Measurements from ENCODE around the gene CCDC57. TPM values are rescaled to one million over a fixed set of nuclear protein-coding genes. Genes with fewer than 3 reads are reported as not detected.

The CCDC57 gene
- total RNA-seq, 1 donor from 2014 or later: 7.9 TPM

DNA sequence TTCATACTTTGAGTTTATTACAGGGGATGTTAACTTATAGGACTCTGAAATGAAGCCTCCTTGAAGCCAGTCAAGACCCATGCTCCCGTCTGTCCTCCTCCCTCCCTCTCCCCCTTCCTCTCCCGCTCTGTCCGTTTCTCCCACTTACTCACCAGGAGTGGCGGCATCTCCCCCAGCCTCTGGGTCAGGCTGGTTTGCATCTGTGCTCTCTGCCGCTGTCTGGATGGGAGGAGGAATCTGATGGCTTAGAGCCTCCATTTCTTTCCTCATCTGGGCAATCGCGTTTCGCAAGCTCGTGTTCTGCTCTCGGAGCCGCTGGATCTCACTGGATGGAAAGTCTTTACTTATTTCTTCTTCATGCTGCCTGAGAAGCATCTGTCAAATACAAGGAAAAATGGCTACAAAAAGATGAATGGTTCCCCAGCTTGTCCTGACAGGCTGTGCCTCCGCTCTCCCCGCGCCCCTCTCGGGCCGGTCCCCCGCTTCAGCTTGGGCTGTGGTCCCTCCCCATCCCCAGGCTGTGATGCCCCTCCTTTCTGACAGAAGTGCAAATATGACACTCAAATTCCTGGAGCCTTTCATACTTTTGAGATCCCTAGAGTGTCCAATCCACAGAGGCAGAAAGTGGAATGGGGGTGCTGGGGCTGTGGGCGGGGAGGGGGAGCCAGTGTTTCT lies 40.0 kb downstream of the CCDC57 start:
- no peak for DNase-seq (ENCODE audit: missing footprints)
- ATAC-seq: no peak
- intact Hi-C loops (cut with DNase I): no loop called here

DNA sequence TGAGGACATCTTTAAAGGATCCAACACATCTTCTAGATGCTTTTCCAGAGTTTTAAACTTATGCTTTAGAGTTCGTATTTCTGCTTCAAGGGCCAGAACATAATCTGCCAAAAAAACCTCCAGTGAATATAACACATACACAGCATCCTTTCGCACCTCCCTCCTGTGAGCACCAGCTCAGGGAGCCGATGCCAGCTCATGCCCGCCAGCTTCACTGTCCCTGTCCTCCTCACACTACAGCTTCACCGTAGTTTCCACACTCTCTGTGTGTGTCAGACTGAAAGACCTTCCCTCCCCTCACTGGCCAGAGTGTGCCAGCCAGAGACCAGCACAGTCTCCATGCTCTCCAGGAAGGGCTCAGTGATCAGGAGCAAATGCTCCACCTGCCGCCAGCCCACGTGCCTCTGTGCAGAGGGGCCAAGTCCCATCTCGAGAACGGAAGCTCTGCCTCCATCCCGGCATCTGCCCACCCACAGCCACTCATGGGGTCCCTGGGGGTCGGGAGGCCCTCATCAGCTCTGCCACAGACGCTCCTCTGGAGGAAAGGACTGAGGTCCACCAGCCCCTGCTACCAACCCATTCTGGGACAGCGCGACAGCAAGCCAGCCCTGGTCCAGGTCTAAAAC lies 40.8 kb downstream of the CCDC57 start:
- intact Hi-C loops (cut with DNase I): no loop called here
- DNase-seq (ENCODE audit: missing footprints) (no peak), ATAC-seq (no peak)

DNA sequence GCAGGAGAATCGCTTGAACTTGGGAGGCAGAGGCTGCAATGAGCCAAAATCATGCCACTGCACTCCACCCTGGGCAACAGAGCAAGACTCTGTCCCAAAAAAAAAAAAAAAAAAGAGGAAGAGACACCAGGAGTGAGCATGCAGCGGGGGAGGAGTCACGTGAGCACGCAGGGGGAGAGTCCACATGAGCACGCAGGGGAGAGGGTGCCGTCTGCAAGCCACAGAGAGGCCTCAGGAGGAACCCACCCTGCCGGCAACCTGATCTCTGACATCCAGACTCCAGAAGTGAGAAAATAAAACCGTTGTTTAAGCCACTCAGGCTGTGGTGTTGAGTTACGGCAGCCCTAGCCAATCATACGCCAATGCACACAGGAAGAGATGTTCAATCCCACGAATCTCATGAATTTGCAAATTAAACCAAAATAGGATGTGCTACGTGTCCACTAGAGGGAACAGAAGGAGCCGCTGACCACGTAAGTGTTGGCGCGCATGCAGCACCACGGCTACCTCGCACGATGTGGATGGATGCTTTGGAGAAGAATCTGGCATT lies 42.2 kb downstream of the CCDC57 start:
- ATAC-seq (peak; percentile 69), DNase-seq (ENCODE audit: missing footprints) (peak; percentile 78)
- intact Hi-C loops (cut with DNase I): no loop called here

DNA sequence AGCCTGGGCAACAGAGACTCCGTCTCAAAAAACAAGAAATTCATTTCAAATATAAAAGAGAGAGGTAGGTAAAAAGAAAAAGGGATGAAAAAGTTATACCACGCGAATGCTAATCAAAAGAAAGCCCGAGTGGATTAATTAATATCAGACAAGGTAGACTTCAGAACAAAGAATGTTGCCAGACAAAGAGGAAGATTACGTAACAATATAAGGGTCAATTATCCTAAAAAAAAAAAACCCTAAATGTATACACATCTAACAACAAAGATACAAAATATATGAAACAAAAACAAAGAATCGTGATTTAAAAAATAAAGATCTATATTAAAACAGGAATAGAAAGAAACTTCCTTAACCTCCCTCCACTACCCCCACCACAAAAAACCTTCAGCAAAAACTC lies 44.1 kb downstream of the CCDC57 start:
- ATAC-seq: no peak
- no peak for DNase-seq (ENCODE audit: missing footprints)
- intact Hi-C loops (cut with DNase I): no loop called here

DNA sequence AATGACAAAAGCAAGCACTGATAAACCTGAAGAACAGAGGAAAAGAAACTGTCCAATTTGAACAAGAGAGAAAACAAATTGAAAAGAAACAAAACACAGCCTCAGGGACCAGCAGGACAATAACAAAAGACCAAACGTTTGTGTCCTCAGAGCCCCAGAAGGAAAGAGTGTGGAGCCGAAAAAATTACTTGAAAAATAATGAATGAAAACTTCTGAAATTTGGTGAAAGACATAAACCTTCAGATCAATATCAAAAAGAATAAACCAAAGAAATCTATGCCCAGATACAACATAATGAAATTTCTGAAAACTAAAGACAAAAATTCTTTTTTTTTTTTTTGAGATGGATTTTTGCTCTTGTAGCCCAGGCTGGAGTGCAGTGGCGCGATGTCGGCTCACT lies 45.6 kb downstream of the CCDC57 start:
- intact Hi-C loops (cut with DNase I): no loop called here
- DNase-seq (ENCODE audit: missing footprints) (no peak), ATAC-seq (no peak)

DNA sequence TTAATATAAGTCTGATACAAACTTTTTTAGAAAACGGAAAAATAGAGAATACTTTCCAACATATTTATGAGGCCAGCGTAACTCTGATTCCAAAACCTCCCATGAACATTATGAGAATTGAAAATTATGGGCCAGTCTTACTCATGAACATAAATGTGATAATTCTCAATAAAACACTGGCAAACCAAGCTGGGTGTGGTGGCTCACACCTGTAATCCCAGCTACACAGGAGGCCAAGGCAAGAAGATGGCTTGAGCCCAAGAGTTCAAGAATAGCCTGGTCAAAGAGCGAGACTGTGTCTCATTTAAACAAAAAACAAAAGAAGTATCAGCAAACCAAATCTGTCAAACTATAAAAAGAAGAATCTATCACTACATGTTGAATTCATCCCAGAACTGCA lies 47.8 kb downstream of the CCDC57 start:
- ATAC-seq (no peak), DNase-seq (ENCODE audit: missing footprints) (no peak)
- intact Hi-C loops (cut with DNase I): no loop called here

- intact Hi-C loops (cut with DNase I): no loop called here
- DNase-seq (ENCODE audit: missing footprints) (no peak), ATAC-seq (no peak)
Measured at GRCh38 chr17:82161216-82161615, 51.4 kb downstream of the CCDC57 start.

GRCh38 chr17:82160075-82160474 lies 52.6 kb downstream of the CCDC57 start:
- intact Hi-C loops (cut with DNase I): no loop called here
- DNase-seq (ENCODE audit: missing footprints) (no peak), ATAC-seq (no peak)

DNA sequence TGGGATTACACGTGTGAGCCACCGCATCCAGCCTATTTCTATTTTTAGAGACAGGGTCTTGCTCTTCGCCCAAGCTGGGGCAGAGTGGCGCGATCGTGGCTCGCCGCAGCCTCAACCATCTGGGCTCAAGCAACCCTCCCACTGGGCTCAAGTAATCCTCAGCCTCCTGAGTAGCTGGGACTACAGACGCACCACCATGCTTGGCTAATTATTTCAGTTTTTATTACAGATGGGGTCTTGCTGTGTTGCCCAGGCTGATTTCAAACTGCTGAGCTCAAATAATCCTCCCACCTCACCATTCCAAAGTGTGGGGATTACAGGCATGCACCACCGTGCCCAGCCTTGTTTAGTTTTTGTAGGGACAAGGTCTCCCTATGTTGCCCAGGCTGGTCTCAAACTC lies 53.8 kb downstream of the CCDC57 start:
- DNase-seq (ENCODE audit: missing footprints) (no peak), ATAC-seq (no peak)
- intact Hi-C loops (cut with DNase I): no loop called here

GRCh38 chr17:82157046-82158035 lies 55.3 kb downstream of the CCDC57 start:
- intact Hi-C loops (cut with DNase I): no loop called here
- DNase-seq (ENCODE audit: missing footprints): no peak
- no peak for ATAC-seq

- DNase-seq (ENCODE audit: missing footprints): no peak
- intact Hi-C loops (cut with DNase I): no loop called here
- ATAC-seq: no peak
Measured at GRCh38 chr17:82156284-82156925, 56.2 kb downstream of the CCDC57 start.

DNA sequence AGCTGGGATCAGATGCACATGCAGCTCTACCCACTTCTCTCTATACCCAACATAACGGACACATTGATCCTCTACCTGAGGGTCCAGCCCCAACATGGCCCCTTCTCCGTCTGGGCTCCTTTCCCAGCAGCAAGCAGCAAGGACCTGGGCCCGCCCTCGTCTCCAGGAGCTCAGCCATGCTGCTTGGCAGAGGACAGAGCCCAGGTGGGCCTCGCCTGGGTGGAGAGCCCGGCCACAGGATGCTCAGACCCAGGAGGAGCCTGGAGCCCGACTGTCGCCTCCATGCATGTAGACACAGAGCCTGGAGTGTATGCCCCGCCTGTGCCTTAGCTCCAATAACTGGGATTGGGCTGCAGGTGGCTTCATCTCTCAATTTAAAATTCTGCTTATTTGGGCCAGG lies 57.0 kb downstream of the CCDC57 start:
- intact Hi-C loops (cut with DNase I): no loop called here
- ATAC-seq (no peak), DNase-seq (ENCODE audit: missing footprints) (no peak)

- intact Hi-C loops (cut with DNase I): loop anchor here (5.0 kb wide), 1 partner anchor 198 kb away; no protein-coding TSS in a partner anchor
- DNase-seq (ENCODE audit: missing footprints) (no peak), ATAC-seq (no peak)
Measured at GRCh38 chr17:82154881-82155331, 57.7 kb downstream of the CCDC57 start.

DNA sequence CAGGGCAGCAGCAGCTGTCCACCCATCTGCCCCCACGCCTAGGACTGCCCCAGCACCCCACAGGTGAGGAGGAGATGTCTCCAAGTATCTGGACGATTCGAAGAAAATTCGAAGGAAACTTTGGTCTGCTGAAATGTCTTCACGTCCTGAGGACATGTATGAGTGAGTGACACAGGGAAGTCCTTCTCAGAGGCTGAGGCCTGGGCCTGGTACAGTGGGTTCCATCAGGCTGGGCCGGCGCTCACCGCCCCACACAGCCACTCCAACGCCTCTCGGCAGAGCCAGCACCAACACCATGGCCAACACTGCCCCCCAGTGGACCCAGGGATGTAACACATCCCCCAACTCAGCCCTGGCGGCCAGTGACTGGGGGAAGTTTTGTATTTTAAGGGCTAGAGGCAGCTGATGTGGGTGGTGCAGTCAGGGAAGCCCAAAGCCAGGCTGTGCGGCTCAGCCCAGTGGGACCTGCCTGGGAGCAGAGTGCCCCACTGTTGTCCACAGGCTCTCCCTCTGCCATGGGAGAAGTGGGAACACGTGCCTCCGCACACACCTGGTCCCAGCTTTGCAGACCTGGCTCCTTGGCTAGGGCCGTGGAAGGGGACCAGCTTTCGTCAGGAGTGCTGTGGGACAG lies 58.8 kb downstream of the CCDC57 start:
- intact Hi-C loops (cut with DNase I): loop anchor here (1.0 to 5.0 kb wide), 2 partner anchors 124 to 197 kb away; no protein-coding TSS in a partner anchor
- peak; percentile 92 for ATAC-seq

GRCh38 chr17:82153295-82153691 lies 59.3 kb downstream of the CCDC57 start:
- intact Hi-C loops (cut with DNase I): loop anchor here (1.0 to 5.0 kb wide), 2 partner anchors 123 to 196 kb away; no protein-coding TSS in a partner anchor
- no peak for DNase-seq (ENCODE audit: missing footprints)
- ATAC-seq: no peak

More for the DNA sequence above, 58.8 kb downstream of the CCDC57 start:
- DNase-seq (ENCODE audit: missing footprints): peak; percentile 92

GRCh38 chr17:82152556-82153294 lies 59.9 kb downstream of the CCDC57 start:
- intact Hi-C loops (cut with DNase I): loop anchor here (1.0 to 5.0 kb wide), 2 partner anchors 122 to 195 kb away; no protein-coding TSS in a partner anchor
- ATAC-seq (no peak), DNase-seq (ENCODE audit: missing footprints) (no peak)

DNA sequence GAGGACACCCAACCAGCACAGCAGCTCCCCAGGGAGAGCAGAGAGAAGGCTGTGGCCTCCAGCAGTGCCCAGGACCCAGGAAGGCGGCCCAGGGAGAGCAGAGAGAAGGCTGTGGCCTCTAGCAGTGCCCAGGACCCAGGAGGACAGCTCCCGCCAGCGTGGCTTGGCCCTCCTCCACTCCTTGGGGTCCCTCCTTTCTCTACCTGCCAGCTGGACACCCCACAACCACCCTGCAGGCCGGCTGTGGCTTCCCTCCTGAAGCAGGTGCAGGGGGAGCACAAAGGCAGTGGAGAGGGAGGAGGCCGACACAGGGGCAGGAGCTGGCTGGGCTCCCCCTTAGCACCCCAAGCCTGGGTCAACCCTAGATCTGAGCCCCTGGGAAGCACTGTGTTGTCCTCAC lies 60.5 kb downstream of the CCDC57 start:
- ATAC-seq (no peak), DNase-seq (ENCODE audit: missing footprints) (no peak)
- intact Hi-C loops (cut with DNase I): loop anchor here (5.0 kb wide), 1 partner anchor 195 kb away; no protein-coding TSS in a partner anchor

All from Right ventricle myocardium inferior (tissue), 1 donor.